Lower lobe of right lung (tissue), 2 donors: ENCODE data around the gene NOXO1. TPM values are rescaled to one million over a fixed set of nuclear protein-coding genes. Genes with fewer than 3 reads are reported as not detected.

Source experiments
- ATAC-seq, 2 donors: fragments of 200-7000 bp; cut with Tn5 transposase; one replicate each; pipeline ENCODE4 v1.9.1; 2020 to 2022; ENCODE audit warnings: mild to moderate bottlenecking in 2 of 2, moderate library complexity in 2 of 2
- DNase-seq: peaks from one replicate; pipeline ENCODE4 v3.0.0-alpha.2; 2020
- H3K27ac ChIP-seq: fragments of 200-600 bp; one replicate; pipeline ENCODE4 v1.8.0; 2022
- H3K27me3 ChIP-seq: fragments of 200-600 bp; one replicate; pipeline ENCODE4 v1.8.0; 2022; ENCODE audit warnings: low read depth
- H3K36me3 ChIP-seq: fragments of 200-600 bp; one replicate; pipeline ENCODE4 v1.8.0; 2022; ENCODE audit warnings: mild to moderate bottlenecking
- H3K4me1 ChIP-seq: fragments of 200-600 bp; one replicate; pipeline ENCODE4 v1.8.0; 2022
- H3K4me3 ChIP-seq: fragments of 200-600 bp; one replicate; pipeline ENCODE4 v1.8.0; 2022; ENCODE audit warnings: mild to moderate bottlenecking
- H3K9me3 ChIP-seq: fragments of 200-600 bp; one replicate; pipeline ENCODE4 v1.8.0; 2022
- CTCF ChIP-seq: fragments of 200-600 bp; IDR thresholded peaks from one replicate; pipeline ENCODE4 v1.8.0; 2022; ENCODE audit warnings: antibody characterized with exemption, mild to moderate bottlenecking
- intact Hi-C: fragments of 100-400 bp; cut with DNase I; formaldehyde crosslinking; loops from one replicate; pipeline ENCODE4 v1.11.0; 2022
- total RNA-seq: library from RNA; stranded (reverse); fragmentation: NEBNext Ultra II Directional; extraction: Animal tissue kit (Norgen Biotek cat#: 25700); gene quantifications from one replicate; pipeline ENCODE4 v1.2.1, GENCODE V29; 2021
- donor health status: DM: no; HTN: yes; CAD: no; lungs with severe emphysema.

The NOXO1 gene
- total RNA-seq, 1 donor from 2014 or later = 1.7 TPM

GRCh38 chr16:1991135-1991551 lies 9.9 kb upstream of the NOXO1 start:
- H3K4me1 ChIP-seq = peaks cover 20% of the 10 kb centered on the region
- peak; percentile 47 for DNase-seq
- ATAC-seq = peak; percentile 13 to 19
- peaks cover 13% of the 10 kb centered on the region for H3K36me3 ChIP-seq
- H3K4me3 ChIP-seq = peak overlapping the region; percentile 57
- no peak overlapping the region for H3K27ac ChIP-seq
- peaks cover 27% of the 10 kb centered on the region for H3K27me3 ChIP-seq
- no peak for TF ChIP-seq CTCF
- H3K9me3 ChIP-seq = no peaks in the 10 kb centered on the region
- intact Hi-C loops = no loop called here

DNA sequence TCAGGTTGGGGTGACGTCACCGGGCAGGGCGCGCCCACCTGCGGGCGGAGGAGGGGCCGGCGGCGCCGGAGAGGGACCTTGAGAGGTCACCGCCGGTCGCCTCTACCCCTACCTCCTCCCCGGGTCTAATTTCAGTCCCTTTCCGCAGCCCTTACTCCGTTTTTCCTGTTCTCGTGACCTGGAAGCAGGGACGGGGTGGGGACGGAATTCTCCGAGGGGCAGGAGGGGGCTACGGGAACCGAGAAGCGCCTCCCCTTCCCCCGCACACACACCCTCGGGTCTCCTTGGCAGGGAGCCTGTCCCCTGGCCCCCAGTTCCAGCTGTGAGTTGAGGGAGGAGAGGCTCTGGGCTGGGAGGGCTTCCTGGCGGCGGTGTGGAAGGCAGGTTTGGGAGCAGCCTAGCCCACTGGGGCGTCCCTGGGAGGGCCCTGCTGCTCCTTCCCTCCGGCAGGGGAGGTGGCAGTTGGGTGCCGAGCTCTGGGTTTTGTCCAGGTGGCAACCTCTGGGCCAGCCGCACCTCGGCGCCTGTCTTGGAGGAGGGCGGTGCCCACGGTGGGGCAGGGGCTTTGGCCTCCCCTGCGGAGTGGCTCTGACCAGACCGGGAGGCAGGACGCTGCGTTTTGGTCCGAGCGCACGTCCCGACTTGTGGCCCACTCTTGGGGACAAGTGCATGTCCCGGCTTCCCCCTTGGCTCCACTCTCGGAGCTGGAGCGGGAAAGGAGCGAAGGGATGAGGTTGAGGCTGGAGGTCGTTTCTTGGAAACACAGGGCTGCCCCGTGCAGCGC lies 9.3 kb upstream of the NOXO1 start:
- peaks cover 19% of the 10 kb centered on the region for H3K36me3 ChIP-seq
- peaks cover 27% of the 10 kb centered on the region for H3K27me3 ChIP-seq
- ATAC-seq (no peak), DNase-seq (peak; percentile 57)
- intact Hi-C loops = no loop called here
- peaks cover 20% of the 10 kb centered on the region for H3K4me1 ChIP-seq
- peak overlapping the region; percentile 39 for H3K4me3 ChIP-seq
- no peak overlapping the region for H3K27ac ChIP-seq
- no peaks in the 10 kb centered on the region for H3K9me3 ChIP-seq
- TF ChIP-seq CTCF = no peak

DNA sequence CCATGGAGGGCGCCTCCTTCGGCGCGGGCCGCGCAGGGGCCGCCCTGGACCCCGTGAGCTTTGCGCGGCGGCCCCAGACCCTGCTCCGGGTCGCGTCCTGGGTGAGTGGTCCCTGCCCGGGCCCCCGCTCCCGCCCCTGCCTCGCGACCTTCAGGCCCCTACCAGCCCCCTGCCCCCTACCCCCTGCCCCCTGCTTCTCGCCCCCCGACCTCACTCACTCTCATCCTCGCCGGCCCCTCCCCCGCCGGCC lies 8.8 kb upstream of the NOXO1 start:
- H3K4me3 ChIP-seq = no peak overlapping the region
- no peaks in the 10 kb centered on the region for H3K9me3 ChIP-seq

GRCh38 chr16:1989209-1990100 lies 8.2 kb upstream of the NOXO1 start, which contains the start of gene SYNGR3:
Gene SYNGR3, plus strand, starts transcription at chr16:1989970. Its CDS starts 133 bp downstream, at chr16:1990103.
- no peak for TF ChIP-seq CTCF
- peak within 1 kb of the TSS; percentile 39 for H3K4me3 ChIP-seq
- peaks cover 27% of the 10 kb centered on the region for H3K27me3 ChIP-seq
- no peaks in the 10 kb centered on the region for H3K9me3 ChIP-seq
- ATAC-seq (no peak), DNase-seq (peak; percentile 51)
- no peak within 1 kb of the TSS for H3K27ac ChIP-seq
- peaks cover 23% of the 10 kb centered on the region for H3K36me3 ChIP-seq
- peaks cover 31% of the 10 kb centered on the region for H3K4me1 ChIP-seq
- intact Hi-C loops = no loop called here

More for the DNA sequence above, 8.8 kb upstream of the NOXO1 start:
- H3K36me3 ChIP-seq = peaks cover 23% of the 10 kb centered on the region
- intact Hi-C loops = no loop called here
- H3K27me3 ChIP-seq = peaks cover 27% of the 10 kb centered on the region
- TF ChIP-seq CTCF = no peak
- peaks cover 25% of the 10 kb centered on the region for H3K4me1 ChIP-seq
- H3K27ac ChIP-seq = no peak overlapping the region
- no peak for DNase-seq
- no peak for ATAC-seq

- no peak overlapping the region for H3K4me3 ChIP-seq
- H3K4me1 ChIP-seq = peaks cover 38% of the 10 kb centered on the region
- no peak for ATAC-seq
- intact Hi-C loops = no loop called here
- no peak for DNase-seq
- H3K9me3 ChIP-seq = no peaks in the 10 kb centered on the region
- peaks cover 27% of the 10 kb centered on the region for H3K27me3 ChIP-seq
- peaks cover 23% of the 10 kb centered on the region for H3K36me3 ChIP-seq
- no peak for TF ChIP-seq CTCF
- no peak overlapping the region for H3K27ac ChIP-seq
These were observed 5.9 kb upstream of the NOXO1 start for GRCh38 chr16:1987198-1987597.
